Measurements from ENCODE around the gene TAS2R38. TPM values are rescaled to one million over a fixed set of nuclear protein-coding genes. Genes with fewer than 3 reads are reported as not detected.

Gene TAS2R38
- total RNA-seq, 1 experiment from 2014 or later = not detected

DNA sequence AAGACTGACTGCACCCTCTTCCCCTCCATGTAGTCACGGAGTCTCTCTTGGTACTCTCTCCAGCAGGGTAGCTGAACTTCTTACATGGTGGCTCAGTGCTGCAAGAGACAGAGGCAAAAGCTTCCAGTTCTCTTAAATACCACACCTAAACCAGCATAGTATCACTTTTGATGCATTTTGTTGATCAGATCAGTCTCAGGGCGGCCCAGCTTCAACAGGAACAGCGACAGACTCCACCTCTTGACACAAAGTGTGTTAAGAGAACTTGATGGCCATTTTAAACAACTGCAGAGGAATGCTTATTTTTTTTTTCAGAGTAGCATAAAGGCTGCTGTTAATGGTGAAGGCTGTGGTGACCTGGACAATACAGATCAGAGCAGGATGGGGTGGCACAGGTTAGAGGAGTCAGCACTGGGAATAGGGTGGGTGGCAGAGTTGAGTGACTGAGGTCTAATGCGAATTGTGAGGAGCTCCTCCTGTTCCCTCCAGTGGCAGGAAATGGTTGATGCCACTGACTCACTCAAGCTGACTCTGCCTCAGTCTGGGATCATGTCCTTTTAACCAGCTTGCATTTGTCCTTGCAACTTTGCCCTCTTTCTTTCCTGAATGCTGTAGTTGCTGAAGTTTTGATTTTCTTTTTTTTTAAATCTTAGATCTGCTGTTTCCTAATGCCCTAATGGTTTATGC lies 39.4 kb upstream of the TAS2R38 start:
- ChIA-PET POLR2A (no interaction called here), RAD21 (ENCODE audit: low non-redundant PET in 1 of 2, low total read pairs in 2 of 2, uncharacterized antibody in 2 of 2, unreplicated experiment in 2 of 2) (no interaction called here), CTCF (interaction anchor here (1.3 kb wide), 1 partner anchor 37 kb away, joined by 4 read pairs; no protein-coding TSS in a partner anchor)
- no peaks in the 10 kb centered on the region for H3K9me2 ChIP-seq (ENCODE audit: insufficient read depth)
- no peak for TF ChIP-seq EGR1 (IDR thresholded peaks at IDR 0.05; ENCODE audit: low read depth)
- TF ChIP-seq, protein P1, sequence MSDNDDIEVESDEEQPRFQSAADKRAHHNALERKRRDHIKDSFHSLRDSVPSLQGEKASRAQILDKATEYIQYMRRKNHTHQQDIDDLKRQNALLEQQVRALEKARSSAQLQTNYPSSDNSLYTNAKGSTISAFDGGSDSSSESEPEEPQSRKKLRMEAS (IDR thresholded peaks at IDR 0.05) = no peak
- no peak for TF ChIP-seq POLR2A (IDR thresholded peaks at IDR 0.05; ENCODE audit: borderline replicate concordance, extremely low read depth, insufficient read depth, insufficient read length)
- TF ChIP-seq CBX3 (IDR thresholded peaks at IDR 0.05; ENCODE audit: low read depth) = no peak
- TF ChIP-seq EZH2phosphoT487 (IDR thresholded peaks at IDR 0.05; ENCODE audit: borderline replicate concordance) = no peak
- TF ChIP-seq, protein P2, sequence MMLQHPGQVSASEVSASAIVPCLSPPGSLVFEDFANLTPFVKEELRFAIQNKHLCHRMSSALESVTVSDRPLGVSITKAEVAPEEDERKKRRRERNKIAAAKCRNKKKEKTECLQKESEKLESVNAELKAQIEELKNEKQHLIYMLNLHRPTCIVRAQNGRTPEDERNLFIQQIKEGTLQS (IDR thresholded peaks at IDR 0.05) = no peak
- no peak for TF ChIP-seq SIN3A (IDR thresholded peaks at IDR 0.05; ENCODE audit: low read depth)
- intact Hi-C loops (cut with micrococcal nuclease) = no loop called here
- H3K27me3 ChIP-seq (ENCODE audit: insufficient read depth, low read length) = no peaks in the 10 kb centered on the region
- H3K4me2 ChIP-seq (ENCODE audit: low read length) = no peak overlapping the region
- BruUV-seq (replicated peaks) = no TSS peak
- no peaks in the 10 kb centered on the region for H3K79me2 ChIP-seq (ENCODE audit: insufficient read depth, low read length)
- peak; percentile 67 for ATAC-seq
- H2AFZ ChIP-seq (ENCODE audit: low read depth, low read length, poor library complexity, severe bottlenecking) = no peak overlapping the region
- H4K20me1 ChIP-seq (ENCODE audit: insufficient read depth) = no peaks in the 10 kb centered on the region
- no peaks in the 10 kb centered on the region for H3K4me1 ChIP-seq (ENCODE audit: control insufficient read depth in 1 of 2, insufficient read depth in 2 of 2, low read length in 2 of 2)
- no peak for DNase-seq (ENCODE audit: low read depth, low spot score)
- no peak overlapping the region for H3K9ac ChIP-seq (ENCODE audit: low read length)
- no peaks in the 10 kb centered on the region for H3K9me3 ChIP-seq (ENCODE audit: control insufficient read depth in 1 of 2, insufficient read depth in 1 of 2, low read depth in 1 of 2, low read length in 2 of 2)
- no peaks in the 10 kb centered on the region for H3K36me3 ChIP-seq (ENCODE audit: control insufficient read depth in 1 of 2, insufficient read depth in 2 of 2, low read length in 2 of 2)
- H3K27ac ChIP-seq (ENCODE audit: low read depth, low read length) = no peak overlapping the region
- no peak overlapping the region for H3K4me3 ChIP-seq (replicated peaks in 1 of 2; ENCODE audit: low read depth in 1 of 2, low read length in 2 of 2)

DNA sequence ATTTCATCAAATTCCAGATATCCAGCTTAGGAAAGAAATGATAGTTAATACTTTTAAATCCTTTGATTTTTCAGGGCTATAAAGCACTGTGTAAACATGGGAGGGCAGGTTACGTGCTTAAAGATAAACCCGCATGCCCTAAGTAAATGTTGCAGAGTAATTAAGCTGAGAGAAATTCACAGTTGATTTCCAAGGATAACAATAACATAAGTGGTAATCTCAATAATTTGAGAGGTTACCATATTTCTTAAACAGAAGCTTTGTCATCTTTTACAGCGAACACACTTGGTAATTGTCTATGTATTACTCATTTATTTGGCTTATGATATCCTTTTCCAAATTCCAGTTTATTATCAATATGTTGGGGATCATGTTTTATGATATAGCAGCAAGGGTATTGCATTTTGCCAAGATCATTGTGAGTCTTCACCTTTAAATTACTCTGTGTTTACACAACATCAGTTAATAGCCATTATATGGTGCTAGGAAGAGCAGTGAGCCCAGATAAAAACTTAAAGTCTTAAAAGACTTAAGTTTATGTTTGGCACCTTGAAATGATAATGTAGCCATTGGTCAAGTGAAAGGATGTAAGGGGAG lies 37.5 kb upstream of the TAS2R38 start:
- no peak for ATAC-seq
- intact Hi-C loops (cut with micrococcal nuclease) = no loop called here
- H3K4me3 ChIP-seq (replicated peaks in 1 of 2; ENCODE audit: low read depth in 1 of 2, low read length in 2 of 2) = no peak overlapping the region
- BruUV-seq (replicated peaks) = no TSS peak
- H3K4me1 ChIP-seq (ENCODE audit: control insufficient read depth in 1 of 2, insufficient read depth in 2 of 2, low read length in 2 of 2) = no peaks in the 10 kb centered on the region
- no peak for DNase-seq (ENCODE audit: low read depth, low spot score)
- H4K20me1 ChIP-seq (ENCODE audit: insufficient read depth) = no peaks in the 10 kb centered on the region
- no peaks in the 10 kb centered on the region for H3K36me3 ChIP-seq (ENCODE audit: control insufficient read depth in 1 of 2, insufficient read depth in 2 of 2, low read length in 2 of 2)
- H3K27ac ChIP-seq (ENCODE audit: low read depth, low read length) = no peak overlapping the region
- H3K79me2 ChIP-seq (ENCODE audit: insufficient read depth, low read length) = no peaks in the 10 kb centered on the region
- H3K4me2 ChIP-seq (ENCODE audit: low read length) = no peak overlapping the region
- CTCF ChIA-PET = no interaction called here
- RAD21 ChIA-PET (ENCODE audit: low non-redundant PET in 1 of 2, low total read pairs in 2 of 2, uncharacterized antibody in 2 of 2, unreplicated experiment in 2 of 2) = no interaction called here
- H3K9ac ChIP-seq (ENCODE audit: low read length) = no peak overlapping the region
- no peaks in the 10 kb centered on the region for H3K9me2 ChIP-seq (ENCODE audit: insufficient read depth)
- no peaks in the 10 kb centered on the region for H3K27me3 ChIP-seq (ENCODE audit: insufficient read depth, low read length)
- no peaks in the 10 kb centered on the region for H3K9me3 ChIP-seq (ENCODE audit: control insufficient read depth in 1 of 2, insufficient read depth in 1 of 2, low read depth in 1 of 2, low read length in 2 of 2)
- no peak overlapping the region for H2AFZ ChIP-seq (ENCODE audit: low read depth, low read length, poor library complexity, severe bottlenecking)
- no peak for TF ChIP-seq POLR2A (IDR thresholded peaks at IDR 0.05; ENCODE audit: borderline replicate concordance, extremely low read depth, insufficient read depth, insufficient read length)
- no peak for TF ChIP-seq RAD21 (IDR thresholded peaks at IDR 0.05; ENCODE audit: low read depth)
- TF ChIP-seq, protein P3, sequence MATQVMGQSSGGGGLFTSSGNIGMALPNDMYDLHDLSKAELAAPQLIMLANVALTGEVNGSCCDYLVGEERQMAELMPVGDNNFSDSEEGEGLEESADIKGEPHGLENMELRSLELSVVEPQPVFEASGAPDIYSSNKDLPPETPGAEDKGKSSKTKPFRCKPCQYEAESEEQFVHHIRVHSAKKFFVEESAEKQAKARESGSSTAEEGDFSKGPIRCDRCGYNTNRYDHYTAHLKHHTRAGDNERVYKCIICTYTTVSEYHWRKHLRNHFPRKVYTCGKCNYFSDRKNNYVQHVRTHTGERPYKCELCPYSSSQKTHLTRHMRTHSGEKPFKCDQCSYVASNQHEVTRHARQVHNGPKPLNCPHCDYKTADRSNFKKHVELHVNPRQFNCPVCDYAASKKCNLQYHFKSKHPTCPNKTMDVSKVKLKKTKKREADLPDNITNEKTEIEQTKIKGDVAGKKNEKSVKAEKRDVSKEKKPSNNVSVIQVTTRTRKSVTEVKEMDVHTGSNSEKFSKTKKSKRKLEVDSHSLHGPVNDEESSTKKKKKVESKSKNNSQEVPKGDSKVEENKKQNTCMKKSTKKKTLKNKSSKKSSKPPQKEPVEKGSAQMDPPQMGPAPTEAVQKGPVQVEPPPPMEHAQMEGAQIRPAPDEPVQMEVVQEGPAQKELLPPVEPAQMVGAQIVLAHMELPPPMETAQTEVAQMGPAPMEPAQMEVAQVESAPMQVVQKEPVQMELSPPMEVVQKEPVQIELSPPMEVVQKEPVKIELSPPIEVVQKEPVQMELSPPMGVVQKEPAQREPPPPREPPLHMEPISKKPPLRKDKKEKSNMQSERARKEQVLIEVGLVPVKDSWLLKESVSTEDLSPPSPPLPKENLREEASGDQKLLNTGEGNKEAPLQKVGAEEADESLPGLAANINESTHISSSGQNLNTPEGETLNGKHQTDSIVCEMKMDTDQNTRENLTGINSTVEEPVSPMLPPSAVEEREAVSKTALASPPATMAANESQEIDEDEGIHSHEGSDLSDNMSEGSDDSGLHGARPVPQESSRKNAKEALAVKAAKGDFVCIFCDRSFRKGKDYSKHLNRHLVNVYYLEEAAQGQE (IDR thresholded peaks at IDR 0.05; ENCODE audit: low read depth) = no peak
- no peak for TF ChIP-seq CEBPB (IDR thresholded peaks at IDR 0.05; ENCODE audit: low read depth)
- no peak for TF ChIP-seq ELF1 (IDR thresholded peaks at IDR 0.05; ENCODE audit: borderline replicate concordance, low read depth)
- no peak for TF ChIP-seq ZNF274 (IDR thresholded peaks at IDR 0.05; ENCODE audit: low read depth, low read length)
- POLR2A ChIA-PET = no interaction called here

Measured in HCT116 (cell line).